ENCODE results near the gene NEUROD2.

NEUROD2 gene

DNA sequence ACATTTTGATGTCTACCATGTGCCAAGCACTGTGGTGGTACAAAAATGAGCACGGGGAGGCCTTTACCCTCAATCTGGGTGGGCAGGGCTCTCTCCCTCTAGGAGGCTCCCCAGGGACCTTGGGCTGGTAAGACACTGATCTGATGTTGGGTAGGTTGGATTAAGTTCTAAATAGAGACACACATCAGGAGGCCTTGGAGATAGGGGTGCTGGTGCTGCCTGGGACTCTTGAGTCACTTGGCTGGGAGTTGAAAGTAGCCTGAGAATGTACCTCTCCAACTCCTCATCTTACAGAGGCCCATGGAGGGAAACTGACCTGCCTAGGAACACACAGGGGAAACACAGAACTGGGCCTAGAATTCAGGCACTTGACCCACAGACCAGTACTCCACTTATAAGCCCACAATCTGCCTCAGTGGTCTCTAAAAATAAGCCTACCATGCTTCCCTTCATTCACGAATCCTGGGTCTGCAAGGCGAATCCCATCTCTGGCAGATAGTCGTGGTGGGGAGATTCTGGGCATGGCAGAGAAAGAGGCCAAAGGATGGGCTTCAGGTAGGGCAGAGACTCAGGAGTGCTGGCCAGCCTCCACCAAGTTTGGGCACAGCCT, 1.8 kb upstream of the NEUROD2 start:
- intact Hi-C loops (cut with DNase I; ENCODE audit: low total_unique reads): loop anchor here (10.0 kb wide), 1 partner anchor 605 kb away; the partner anchor contains the start of gene WIPF2
- Histone ChIP-seq H3K27me3 (peaks cover 8 to 82% of the 10 kb centered on the region in 2 donors), H3K9me3 (no peaks in the 10 kb centered on the region), H3K36me3 (no peaks in the 10 kb centered on the region), H3K4me1 (peaks cover 0 to 36% (median 30%) of the 10 kb centered on the region in 4 donors), H3K4me3 (no peak overlapping the region), H3K27ac (no peak overlapping the region)
- DNase-seq: no peak
- TF ChIP-seq, protein P1, sequence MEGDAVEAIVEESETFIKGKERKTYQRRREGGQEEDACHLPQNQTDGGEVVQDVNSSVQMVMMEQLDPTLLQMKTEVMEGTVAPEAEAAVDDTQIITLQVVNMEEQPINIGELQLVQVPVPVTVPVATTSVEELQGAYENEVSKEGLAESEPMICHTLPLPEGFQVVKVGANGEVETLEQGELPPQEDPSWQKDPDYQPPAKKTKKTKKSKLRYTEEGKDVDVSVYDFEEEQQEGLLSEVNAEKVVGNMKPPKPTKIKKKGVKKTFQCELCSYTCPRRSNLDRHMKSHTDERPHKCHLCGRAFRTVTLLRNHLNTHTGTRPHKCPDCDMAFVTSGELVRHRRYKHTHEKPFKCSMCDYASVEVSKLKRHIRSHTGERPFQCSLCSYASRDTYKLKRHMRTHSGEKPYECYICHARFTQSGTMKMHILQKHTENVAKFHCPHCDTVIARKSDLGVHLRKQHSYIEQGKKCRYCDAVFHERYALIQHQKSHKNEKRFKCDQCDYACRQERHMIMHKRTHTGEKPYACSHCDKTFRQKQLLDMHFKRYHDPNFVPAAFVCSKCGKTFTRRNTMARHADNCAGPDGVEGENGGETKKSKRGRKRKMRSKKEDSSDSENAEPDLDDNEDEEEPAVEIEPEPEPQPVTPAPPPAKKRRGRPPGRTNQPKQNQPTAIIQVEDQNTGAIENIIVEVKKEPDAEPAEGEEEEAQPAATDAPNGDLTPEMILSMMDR (IDR thresholded peaks at IDR 0.05): no peak

DNA sequence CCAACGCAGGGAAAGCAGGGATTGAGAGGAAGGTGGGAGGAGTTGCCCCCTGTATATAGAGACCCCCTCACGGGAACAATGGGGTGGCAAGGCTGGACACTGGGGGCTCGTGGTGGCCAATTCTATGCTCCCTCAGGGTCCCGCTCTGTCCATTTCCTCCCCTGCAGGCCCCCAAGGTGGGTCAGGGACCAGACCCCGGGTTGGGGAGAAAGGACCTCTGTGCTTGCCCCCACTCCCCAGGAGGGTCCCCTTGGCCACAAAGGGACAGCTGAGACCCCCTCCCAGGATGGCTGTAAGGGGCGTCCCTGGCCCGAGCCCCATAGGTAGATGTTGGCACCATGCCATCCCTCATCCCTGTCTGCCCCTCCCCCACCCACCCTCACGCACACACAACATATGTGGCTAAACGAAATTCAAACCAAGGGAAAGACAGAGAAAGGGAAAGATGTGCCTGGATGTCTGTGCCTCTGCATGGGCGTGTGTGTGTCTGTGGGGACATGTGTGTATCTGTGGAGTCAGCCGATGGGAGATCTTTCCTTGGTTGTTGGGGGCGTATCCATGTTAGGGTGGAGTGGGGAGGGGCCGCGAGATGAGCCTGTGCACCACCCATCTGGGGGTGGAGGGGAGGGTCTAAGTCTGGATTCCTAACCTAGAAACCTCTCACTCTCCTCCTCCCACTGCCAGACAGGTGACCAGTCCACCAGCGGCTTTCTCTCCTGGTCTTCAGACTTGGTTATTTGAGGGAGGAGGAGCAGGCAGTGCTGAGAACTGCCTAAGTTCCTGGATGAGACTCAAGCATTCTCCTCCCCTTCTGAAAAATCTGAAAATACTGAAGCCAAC, 642 bp upstream of the NEUROD2 start:
- TF ChIP-seq, protein P1 (IDR thresholded peaks at IDR 0.05): no peak
- no peak overlapping the region for H3K27ac ChIP-seq
- H3K36me3 ChIP-seq: no peaks in the 10 kb centered on the region
- H3K4me3 ChIP-seq: no peak overlapping the region
- intact Hi-C loops (cut with DNase I; ENCODE audit: low total_unique reads): loop anchor here (10.0 kb wide), 1 partner anchor 606 kb away; the partner anchor contains the start of gene WIPF2
- no peak for DNase-seq
- peaks cover 0 to 42% (median 33%) of the 10 kb centered on the region in 4 donors for H3K4me1 ChIP-seq
- H3K9me3 ChIP-seq: no peaks in the 10 kb centered on the region
- H3K27me3 ChIP-seq: peaks cover 15 to 84% of the 10 kb centered on the region in 2 donors

DNA sequence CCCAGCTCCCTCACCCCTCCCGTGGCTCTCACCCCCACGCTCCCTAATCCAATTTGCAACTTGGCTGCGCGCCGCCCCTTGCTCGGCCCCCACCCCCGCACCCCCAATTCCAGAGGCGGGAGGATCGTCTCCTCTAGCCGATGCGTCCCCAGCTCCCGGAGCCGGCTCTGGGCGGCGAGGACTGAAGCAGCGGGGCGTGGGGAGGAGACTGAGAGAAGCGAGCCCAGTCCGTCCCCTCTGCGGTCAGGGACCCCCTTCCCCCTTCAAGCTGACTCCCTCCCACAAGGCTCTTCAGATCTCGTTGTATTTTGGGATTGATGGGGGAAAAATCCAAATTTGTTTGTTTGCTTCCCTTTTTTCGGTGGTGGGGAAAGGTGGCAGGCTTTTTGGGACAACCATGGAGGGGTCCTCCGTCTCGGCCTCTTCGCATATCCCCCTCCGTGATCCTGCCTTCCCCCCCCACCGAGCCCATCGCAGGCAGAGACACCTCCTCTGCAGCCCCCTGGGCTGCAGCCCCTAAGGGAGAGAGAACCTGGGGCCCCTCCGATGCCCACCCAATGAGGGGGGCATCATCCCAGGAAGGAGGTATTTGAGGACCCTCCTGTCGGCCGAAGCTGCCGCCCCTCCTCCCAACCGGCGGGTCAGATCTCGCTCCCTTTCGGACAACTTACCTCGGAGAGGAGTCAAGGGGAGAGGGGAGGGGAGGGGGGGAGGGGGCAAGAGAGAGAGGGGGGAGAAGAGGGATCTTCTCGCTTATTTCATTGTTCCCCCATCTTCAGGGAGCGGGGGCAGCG, 466 bp downstream of the NEUROD2 start:
- intact Hi-C loops (cut with DNase I; ENCODE audit: low total_unique reads): loop anchor here (10.0 kb wide), 1 partner anchor 608 kb away; the partner anchor contains the start of gene WIPF2
- no peak for DNase-seq
- Histone ChIP-seq H3K9me3 (no peaks in the 10 kb centered on the region), H3K4me3 (peak overlapping the region in 1 of 2 donors; percentile 9), H3K4me1 (peaks cover 0 to 42% (median 33%) of the 10 kb centered on the region in 4 donors), H3K27ac (no peak overlapping the region), H3K27me3 (peaks cover 15 to 84% of the 10 kb centered on the region in 2 donors), H3K36me3 (no peaks in the 10 kb centered on the region)
- TF ChIP-seq, protein P1 (IDR thresholded peaks at IDR 0.05): no peak

DNA sequence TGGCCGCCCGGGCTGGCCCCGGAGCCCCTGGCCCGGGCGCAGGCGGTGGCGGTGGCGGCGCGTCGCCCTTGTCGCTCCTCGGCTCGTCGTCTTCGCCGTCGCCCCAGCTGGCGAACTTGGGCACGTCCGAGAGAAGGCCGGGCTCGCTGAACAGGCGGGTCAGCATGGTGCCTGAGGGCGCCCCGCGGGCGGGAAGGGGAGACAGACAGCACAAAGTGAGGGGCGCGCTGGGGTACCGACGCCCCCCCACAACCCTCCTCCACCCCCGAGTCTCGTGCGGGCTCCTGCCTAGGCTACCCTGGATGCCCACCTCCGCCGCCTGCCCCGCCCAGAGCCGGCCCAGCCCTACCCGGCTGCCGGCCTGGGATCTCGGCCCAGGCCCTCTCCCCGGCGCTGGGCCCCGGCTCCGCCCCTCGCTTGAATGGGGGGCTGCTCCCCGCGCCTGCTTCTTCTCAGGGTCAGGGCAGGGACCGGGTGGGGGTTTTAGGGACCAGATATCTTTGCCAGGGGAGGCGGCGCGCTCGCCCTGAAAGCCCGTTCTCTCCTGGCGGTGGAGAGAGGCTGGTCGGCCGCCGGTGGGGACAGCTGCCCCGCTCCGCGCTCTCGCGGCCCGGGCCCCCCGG, 1.2 kb downstream of the NEUROD2 start:
- Histone ChIP-seq H3K9me3 (no peaks in the 10 kb centered on the region), H3K27ac (no peak overlapping the region), H3K27me3 (peaks cover 15 to 85% of the 10 kb centered on the region in 2 donors), H3K36me3 (no peaks in the 10 kb centered on the region), H3K4me1 (peaks cover 0 to 42% (median 33%) of the 10 kb centered on the region in 4 donors), H3K4me3 (peak overlapping the region in 1 of 2 donors; percentile 9)
- intact Hi-C loops (cut with DNase I; ENCODE audit: low total_unique reads): loop anchor here (10.0 kb wide), 1 partner anchor 608 kb away; the partner anchor contains the start of gene WIPF2
- DNase-seq: no peak
- TF ChIP-seq, protein P1 (IDR thresholded peaks at IDR 0.05): no peak

All from tibial artery (tissue), 4 donors.